ENCODE data around the gene FGFBP3.
"Not testable (repeated sequence)": the region's sequence is repeated elsewhere in the genome, so short reads cannot be mapped to it uniquely, and the experiment has no call there.

The FGFBP3 gene

DNA sequence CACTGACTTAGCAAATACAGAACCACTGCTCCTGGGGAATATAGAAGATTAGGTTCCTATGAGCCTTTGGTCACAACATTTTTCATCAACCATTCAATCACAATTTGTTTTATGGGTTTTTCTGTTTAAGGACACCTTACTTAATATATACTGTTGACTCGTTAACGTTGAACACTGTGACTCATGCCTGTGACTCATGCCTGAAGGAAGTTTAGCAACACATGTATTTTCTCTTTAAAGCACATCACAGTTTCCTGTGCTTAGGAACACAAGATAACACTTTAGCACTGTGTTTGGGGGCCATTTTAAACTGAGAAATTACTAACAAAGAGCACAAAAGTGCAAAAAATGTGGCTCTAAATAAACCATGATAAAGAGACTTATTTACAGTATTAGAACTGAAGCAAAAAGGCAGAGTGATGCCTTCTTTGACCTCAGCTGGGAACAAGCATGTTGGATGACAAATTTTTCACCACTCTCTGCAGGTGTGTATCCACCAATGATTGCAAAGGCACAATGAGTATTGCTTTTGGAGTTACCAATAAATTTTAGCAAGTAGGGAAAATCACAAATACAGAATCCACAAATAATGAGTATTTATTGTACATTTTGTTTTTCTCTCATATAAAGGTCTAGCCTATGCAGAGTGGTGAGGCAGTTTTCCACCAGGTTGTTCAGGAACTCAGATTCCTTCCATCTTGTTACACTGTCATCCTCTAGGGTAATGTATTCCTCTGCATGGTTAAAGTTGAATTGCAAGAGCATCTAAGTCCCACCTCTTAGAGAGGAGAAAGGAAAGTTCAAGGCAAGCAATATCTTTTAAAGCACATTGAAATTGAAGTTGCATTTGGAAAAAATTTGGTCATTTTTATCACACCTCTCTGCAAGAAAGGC is 7.3 kb downstream of the FGFBP3 start:
- DNase-seq: peak; percentile 61

DNA sequence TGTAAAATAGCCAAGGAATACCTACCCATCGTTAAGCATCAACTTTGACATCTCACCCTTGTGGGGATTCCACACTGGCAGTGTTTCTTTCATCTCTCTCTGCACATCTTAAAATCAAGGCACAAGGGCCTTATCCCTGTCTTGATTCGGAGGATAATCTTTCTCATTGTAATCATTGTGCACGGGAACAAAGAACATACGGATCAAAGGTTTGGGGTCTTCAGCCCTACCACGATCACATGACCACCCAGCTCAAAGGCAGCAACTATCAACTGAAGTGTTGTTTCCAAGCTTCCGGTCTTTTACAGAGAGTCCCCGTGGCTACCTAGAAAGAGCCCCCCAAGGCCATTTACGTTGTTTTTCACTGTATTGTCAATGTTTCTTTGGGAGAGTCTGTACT is 11.9 kb downstream of the FGFBP3 start:
- no peak for DNase-seq

DNA sequence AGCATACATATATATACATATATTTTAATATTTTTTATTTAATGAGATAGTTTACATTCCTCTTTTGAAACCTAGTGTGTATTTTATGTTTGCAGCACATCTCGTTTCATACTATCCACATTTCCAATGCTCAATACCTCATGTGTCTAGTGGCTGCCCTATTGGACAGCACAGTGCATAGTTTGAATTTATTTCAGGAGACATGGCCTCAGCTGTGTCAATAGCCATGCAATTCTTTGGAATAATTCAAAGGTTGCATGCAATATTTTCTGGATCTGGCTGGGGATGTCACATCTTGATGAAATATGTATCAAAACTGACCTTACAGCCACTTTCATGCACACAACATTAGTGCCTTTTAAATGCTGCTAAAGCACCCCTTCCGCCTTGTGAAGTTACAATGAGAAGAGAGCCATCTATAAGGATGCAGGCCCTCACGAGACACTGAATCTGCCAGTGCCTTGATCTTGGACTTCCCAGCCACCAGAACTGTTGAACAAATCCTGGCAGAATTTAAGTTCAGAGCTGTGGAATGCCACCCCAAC is 13.0 kb downstream of the FGFBP3 start:
- no peak for DNase-seq

DNA sequence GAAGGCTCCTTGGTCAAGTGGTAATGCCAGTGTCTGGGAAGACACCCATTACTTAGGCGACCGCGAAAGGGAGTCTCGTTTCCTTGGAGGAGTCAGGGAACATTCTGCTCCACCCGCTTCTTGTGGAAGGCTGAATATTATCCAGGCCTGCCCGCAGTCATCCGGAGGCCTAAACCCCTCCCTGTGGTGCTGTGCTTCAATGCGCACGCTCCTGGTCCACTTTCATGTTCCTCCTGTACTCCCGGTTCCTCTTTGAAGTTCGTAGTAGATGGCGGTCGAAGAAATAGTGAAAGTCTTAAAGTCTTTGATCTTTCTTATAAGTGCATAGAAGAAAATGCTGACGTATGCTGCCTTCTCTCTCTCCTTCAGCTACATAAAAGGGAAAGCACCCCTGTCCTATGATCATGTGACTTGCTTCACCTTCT is 15.0 kb downstream of the FGFBP3 start:
- DNase-seq: not testable (repeated sequence)

DNA sequence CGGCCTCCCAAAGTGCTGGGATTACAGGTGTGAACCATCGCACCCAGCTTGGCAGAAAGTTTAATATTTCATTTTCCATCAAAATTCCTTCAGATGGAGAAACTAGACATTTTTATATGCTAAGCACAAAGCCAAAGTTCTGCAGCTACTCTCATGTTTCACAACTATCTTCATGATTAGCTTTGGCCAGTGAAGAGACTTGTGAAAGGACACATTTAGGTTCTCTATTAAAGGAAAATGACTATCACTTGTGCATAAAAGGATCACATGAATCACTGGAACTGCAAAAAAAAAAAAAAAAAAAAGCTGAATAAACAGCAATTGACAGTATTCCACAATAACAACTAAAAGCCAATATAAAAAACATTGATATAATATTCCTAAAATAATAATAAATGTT is 16.2 kb downstream of the FGFBP3 start:
- no peak for DNase-seq

DNA sequence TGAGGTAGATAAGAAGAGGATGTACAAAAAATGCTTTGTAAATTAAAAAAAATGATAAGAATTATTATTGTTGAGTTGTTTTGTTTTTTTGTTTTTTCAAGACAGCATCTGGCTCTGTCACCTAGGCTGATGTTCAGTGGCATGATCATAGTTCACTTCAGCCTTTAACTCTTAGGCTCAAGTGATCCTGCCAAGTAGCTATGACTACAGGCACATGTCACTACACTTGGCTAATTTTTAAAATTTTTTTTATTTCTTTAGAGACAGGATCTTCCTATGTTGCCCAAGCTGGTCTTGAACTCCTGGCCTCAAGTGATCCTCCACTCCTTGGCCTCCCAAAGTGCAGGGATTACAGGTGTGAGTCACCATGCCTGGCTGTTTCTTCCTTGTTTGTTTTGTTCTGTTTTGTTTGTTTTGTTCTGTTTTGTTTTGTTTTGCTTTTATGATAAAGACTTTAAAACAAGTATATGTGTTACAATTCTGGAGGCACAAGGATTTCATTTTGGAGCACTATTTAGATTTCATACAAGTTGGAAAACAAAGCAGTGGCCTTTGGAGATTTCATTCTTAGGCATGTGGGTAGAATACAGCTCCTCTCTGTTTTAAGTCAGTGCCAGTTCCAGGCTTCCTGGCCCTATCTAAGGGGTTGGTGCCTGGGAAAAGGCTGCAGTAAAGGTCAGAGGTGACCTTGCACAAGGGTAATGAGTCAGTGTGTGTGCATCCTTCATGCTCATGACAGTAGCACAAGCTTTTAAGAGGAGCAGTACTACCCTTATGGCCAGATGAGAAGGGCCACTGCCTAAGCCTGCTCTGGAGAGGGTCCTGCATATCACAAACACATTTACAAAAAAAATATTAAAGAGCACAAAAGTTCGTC is 17.9 kb downstream of the FGFBP3 start:
- DNase-seq: no peak

DNA sequence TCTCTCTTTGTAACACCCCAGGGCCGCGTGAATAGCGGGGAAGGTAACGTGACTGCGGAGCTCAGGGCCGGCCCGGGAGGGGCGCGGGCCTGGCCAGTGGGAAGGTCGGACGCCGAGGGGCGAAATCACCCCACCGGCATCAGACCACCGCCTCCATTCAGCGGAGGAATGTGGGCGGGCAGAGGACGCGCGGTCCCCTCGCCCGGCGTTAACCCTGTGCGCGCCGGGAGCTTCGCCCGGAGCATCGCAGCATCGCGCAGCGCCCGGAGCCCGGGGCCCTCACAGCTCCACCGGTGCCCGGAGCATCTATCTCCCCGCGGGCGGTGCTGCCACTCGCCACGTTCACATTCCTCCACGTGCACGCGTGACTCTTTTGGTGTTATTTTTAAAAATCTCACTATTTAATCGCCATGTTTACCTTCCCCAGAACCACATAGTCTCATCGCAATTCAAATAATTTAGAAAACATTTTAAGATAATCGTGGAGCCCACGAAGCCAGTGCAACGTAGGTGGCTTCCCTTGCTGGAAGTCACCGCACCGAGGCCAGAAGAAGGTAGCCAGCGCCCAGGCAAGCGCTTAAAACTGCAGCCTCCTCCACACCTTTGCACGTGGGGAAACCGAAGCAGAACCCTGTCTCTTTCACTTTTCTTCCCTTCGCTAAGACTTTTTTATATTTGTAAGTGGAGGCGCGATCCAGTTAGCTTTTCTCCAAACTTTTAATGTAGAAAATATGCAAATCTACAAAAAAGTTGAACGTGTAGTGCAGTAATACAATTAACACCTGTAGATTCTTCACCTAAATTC is 21.8 kb downstream of the FGFBP3 start:
- peak; percentile 3 for DNase-seq

DNA sequence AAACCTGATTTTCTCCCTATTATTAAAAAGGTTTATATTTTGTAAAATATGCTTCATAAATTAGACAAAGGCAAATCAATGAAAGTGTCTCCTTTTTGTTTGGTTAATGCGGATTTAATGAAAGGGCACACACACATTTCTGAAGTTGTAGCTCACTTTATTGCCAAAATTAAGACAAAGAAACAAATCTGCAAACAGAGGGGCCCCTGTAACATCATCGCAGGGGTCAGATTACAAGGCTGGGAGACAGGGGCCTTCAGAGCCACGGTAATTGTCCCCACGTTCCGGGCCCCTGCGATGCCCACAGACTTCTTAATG is 22.4 kb downstream of the FGFBP3 start:
- DNase-seq: no peak

DNA sequence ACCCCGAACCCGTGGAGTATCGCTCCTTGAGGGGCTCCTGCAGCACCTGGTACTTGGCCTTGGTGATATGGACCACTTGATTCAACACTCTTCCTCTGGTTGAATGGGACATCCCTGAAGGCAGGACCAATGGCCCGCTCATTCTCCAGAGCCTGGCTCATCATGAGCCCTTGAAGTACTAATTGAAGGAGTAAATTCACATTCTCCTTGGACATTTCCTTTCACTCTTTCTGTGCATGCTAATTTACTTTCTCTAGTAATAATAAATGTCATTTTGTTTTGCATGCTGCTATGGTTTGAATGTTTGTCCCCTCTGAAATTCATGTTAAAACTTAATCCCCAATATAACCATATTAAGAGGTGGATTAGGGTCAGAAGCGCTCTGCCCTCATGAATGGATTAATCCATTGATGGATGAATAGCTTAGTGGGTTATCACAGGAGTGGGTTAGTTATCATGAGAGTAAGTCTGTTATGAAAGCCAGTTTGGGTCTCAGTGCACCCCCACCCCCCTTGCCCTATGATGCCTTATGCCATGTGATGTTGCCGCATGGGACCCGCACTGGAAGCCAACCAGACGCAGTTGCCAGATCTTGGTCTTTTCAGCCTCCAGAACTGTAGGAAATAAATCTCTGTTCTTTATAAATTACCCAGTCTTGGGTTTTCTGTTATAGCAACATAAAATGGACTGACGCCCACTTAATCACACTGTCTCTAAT is 23.8 kb downstream of the FGFBP3 start:
- DNase-seq: no peak

DNA sequence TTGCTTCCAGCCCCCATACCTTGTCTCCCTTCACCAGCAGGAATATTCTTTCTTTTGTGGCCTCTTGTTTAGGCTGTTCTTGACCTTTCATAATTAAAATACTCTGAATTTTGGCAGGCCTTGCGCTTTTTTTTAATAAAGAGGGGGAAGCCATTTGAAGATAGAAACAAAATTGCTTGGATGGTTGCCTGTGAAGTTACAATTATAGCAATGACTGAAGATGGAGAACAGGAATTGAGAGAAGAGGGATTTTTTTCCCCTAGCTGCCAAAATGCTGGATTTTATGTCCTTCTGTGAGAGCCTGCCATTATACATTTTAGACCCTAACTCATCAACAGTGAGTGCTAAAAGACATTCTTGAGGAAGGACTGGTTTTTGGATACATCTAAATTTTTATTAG is 24.8 kb downstream of the FGFBP3 start:
- no peak for DNase-seq

DNA sequence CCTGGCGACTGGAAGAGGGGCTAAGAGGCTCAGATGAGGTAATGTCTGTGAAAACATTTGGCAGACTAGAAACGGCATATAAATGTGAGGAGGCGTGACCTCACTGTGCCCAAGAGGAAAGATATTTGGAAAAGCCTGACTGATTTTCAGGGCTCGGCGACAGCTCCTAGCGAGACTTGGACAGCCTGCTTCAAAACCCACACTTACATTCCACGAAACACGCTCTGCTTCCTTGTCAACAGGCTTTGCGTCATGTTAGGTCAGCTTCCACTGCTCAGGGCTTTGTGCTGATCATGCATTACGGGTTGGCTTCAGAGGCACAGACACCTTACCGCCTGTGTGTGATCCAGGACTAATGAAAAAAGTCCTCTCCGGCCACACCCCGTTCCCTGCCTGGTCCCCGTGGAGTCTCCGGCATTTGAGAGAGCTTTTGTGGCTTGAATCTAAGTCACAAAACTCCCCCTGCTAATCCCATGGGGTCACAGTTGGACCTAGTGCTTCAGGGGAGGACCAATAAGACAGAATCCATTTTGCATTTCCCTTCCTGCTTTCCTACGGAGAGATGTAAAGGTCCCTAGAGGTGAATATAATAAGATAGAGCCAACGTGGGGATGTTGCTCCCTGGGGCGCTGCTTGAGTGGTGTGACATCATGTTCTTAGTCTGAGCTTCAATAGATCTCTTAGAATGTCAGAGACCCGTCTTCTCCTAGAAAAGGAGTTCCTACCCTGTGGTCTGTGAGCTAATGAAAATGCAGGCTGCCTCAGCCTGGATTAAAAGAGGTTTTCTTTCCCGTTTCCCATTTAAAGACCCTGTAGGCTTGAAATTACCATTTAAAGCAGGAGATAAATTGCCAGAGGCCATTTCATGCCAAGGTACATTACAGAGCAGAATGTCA is 25.5 kb downstream of the FGFBP3 start:
- no peak for DNase-seq

DNA sequence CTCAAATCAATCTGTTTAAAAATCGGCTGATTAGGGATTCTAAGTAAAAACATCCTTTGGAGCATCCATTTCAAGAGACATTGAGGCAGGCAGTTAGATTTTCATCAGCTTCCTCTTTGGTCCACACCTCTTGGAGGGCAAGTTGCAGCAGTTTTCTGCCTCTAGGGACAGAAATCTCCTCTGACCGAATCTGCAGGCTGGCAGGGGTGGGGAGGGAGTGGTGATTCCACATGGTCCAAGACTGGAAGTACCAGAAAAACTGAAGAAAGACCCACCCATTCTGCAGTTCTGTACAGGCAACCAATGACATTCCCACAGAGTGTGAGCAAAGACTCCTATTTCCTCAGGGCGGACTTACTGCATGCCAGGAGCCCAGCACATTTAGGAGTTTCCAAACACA is 29.0 kb downstream of the FGFBP3 start:
- no peak for DNase-seq

DNA sequence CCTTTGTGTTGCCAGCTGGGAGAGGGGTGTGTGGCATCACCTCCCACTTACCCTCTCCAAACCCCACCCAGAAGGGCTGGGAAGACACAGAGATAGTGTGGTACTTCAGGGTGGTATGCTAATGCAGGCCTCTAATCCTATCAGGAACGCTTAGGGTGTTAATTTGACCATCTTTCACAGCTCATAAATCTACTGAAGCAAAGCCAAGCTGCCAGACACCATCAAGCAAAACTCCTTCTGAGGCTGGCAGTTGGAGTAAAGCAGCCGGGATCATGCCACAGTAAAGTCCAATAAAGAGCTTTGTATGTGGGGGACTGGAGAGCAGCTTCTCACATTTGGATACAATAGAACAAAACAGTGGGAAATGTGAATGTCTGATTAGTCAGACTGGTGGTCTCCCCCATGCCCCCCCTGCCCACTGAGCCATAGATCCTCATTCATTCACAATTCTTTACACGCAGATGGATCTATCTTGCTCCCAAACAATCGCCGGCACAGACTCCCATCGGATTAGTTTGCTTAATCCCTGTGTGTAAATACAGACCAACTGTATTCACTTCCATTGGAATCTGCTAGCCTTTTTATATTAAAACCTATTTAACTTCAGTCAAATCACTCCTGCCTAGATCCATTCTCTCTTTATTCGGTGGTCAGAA is 29.6 kb downstream of the FGFBP3 start:
- no peak for DNase-seq

DNA sequence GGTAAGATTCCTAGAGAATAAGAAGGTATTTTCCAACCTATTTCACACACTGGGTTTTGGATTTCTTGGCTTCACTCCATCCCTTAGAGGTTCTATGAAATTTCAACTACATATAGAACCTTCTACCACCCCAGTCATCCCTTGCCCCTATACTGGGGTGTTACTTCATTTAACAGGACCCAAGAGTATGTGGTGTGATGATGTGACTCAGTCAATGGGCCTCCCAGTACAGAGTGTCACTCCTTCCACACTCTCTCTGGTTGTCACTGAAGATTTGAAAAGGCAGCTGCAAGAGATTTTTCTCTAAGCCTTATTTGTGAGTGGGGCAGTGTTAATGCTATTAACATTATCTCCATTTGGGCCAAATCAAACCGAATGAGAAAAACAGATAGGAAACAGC is 33.5 kb downstream of the FGFBP3 start:
- DNase-seq: no peak

DNA sequence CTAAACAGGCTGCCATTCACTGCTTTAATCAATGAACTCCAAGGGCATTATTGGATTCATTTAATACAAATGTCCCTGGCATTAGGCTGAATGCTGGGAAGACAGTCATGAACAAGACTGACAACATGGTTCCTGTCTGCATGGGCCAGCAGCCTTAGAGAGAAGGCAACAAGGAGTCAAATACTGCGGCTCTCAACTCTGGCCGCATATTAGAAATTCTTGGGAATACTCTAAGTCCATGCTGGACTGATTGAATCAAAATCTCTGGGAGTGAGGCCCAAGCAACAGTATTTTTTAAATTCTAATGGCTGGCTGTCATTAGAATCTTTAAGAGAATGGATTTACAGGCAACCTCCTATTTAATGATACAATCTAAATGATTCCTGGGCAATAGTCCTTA is 34.1 kb downstream of the FGFBP3 start:
- DNase-seq: no peak

DNA sequence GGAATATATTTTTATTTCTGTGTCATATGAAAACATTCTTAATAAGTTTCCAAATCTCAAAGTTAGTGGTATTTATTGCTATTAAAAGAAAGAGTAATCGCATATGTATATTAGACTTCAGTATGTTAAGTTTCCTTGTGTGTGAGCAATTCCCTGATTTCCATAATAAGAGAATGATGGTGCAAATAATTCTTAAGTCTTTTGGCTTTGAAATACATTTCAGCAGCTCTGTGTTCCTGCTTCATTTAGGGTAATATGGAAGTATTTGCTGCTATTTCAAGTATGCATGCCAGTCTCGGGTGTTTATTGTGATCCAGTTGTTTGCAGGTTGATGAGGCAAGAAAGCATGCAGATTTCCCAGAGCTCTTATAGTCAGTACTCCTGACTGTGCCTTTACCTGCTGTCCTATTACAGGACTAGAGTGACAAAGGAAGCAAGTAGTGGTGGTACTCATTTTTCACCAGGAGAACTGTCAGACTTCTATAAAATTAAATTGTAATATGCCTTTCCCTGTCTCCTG is 43.7 kb downstream of the FGFBP3 start:
- no peak for DNase-seq

DNA sequence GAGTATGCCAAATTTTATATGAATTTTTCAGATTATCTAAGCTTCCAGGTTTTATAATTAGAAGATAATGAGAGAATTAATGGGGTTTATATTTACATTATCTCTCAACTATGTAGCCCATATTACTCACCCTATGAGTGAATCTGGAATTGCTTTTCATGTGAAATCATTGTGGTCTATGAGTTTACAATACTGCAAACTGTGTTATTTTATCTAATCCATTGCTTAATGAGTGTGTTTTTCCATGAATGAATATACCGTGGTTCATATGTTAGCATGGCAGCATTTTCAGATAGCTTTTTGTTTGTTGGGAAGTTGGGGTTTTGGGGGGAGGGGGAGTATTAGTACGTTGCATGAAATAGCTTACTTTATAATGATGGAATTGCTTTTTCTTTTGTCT is 44.5 kb downstream of the FGFBP3 start:
- DNase-seq: no peak

DNA sequence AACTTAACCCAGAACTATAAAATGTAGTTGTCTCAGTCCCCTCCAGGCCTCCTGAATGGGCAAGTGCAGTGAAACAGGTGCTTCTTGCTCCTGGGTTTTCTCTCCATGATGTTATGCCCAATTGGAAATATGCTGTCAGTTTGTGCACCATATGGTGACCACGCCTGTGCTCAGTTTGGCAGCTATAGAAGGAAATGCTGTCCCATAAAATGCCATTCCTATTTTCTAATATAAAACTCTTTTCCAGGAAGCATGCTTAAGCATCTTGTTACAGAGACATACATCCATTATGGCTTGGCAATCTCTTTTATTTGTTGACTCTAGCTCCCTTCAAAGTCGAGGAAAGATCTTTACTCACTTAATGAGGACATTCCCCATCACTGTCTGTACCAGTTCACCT is 45.2 kb downstream of the FGFBP3 start:
- no peak for DNase-seq

DNA sequence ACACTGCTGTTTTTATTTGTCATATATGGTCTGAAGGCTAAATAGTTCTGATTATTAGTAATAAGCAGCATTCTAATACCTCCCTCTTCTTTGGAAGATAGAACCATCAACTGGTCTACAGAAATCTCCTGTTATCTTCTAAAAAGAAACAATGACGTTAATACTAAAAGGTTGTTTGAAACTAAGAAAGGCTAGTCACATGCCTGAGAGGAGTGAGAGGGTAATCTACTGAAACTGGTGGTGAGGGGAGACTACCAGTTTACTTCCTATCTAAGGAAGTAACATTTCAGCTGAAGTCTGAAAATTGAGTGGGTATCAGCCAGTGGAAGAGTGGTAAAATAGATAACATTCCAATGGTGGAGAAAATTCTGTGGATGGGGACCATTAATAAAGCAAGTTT is 48.4 kb downstream of the FGFBP3 start:
- no peak for DNase-seq

DNA sequence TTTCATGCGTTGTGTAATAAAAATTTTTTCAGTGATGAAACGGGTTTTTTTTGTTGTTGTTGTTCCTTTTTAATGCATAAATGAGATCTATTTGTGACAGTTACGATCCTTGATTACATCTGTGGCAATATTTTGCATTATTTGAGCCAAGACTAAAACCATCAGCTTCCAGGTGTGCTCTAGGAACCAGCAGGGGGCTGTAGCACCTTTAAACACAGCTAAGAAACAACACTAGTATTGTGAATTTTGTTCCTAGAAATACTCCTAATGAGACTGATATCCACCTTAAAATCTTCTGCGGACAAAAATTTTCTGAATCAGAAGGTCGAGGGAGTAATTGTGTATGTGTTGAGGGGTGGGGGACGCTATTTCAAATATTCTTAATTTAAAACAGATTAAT is 52.6 kb downstream of the FGFBP3 start:
- no peak for DNase-seq

Measured in activated T-cell treated with anti-CD3 and anti-CD28 coated beads for 4 hours (primary cell).